AG04449 (cell line): ENCODE data around the gene ZNRD2.

Experiments
- CTCF ChIA-PET: fragments of 350-600 bp; formaldehyde crosslinking; extraction: SDS; loops from one replicate; lab custom pipeline; 2021; ENCODE audit warnings: antibody characterized with exemption; lab: Yijun Ruan, JAX
- POLR2A ChIA-PET: fragments of 400-600, 350-600 bp; formaldehyde crosslinking; extraction: SDS; loops from one replicate; lab custom pipeline; 2020; ENCODE audit warnings: antibody characterized with exemption, inconsistent platforms; lab: Yijun Ruan, JAX
- DNase-seq: peaks from one replicate; pipeline ENCODE4 v3.0.0-alpha.2; 2010; ENCODE audit warnings: low read depth, low spot score
- H3K4me3 ChIP-seq: 2 replicates; pipeline ENCODE4 v1.5.1; 2011; ENCODE audit warnings: low read depth, mild to moderate bottlenecking, control low read depth, low read length
- TF ChIP-seq, protein P1 (sequence below): IDR thresholded peaks from one replicate; pipeline ENCODE4 v1.5.1; 2011; ENCODE audit warnings: mild to moderate bottlenecking, moderate library complexity, low read length, control low read depth, inconsistent platforms; ENCODE audit not compliant: insufficient read depth; ENCODE audit errors: missing control alignments

The ZNRD2 gene

DNA sequence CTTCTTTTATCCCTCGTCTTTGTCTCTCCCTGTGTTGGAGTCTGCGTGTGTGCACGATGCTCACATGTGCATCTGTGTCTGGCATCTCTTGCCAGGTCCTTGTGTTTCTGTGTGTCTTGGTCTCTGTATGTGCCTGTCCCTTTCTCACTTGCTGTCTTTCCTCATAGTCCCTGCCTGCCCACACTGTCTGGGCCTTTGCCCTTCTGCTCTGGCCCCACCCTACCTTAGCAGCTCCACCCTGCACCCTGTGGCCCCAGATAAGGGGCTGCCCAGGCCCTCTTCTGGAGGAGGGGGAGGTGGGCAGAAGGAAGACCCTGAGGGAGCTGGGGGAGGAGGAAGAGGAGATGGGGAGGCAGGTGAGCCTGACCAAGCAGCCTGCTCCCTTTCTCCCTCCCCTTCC lies 8.4 kb downstream of the ZNRD2 start:
- ChIA-PET POLR2A (interaction anchor here (0.5 to 0.8 kb wide), 2 partner anchors 17 to 60 kb away, joined by 3 to 4 read pairs; partner anchors contain the start of gene KCNK7), CTCF (interaction anchor here (0.7 to 5.3 kb wide), 3 partner anchors 9 to 37 kb away, joined by 5 to 60 read pairs (median 34); partner anchors contain the start of gene KCNK7)
- DNase-seq = no peak
- no peak overlapping the region for H3K4me3 ChIP-seq
- TF ChIP-seq, protein P1, sequence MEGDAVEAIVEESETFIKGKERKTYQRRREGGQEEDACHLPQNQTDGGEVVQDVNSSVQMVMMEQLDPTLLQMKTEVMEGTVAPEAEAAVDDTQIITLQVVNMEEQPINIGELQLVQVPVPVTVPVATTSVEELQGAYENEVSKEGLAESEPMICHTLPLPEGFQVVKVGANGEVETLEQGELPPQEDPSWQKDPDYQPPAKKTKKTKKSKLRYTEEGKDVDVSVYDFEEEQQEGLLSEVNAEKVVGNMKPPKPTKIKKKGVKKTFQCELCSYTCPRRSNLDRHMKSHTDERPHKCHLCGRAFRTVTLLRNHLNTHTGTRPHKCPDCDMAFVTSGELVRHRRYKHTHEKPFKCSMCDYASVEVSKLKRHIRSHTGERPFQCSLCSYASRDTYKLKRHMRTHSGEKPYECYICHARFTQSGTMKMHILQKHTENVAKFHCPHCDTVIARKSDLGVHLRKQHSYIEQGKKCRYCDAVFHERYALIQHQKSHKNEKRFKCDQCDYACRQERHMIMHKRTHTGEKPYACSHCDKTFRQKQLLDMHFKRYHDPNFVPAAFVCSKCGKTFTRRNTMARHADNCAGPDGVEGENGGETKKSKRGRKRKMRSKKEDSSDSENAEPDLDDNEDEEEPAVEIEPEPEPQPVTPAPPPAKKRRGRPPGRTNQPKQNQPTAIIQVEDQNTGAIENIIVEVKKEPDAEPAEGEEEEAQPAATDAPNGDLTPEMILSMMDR = no peak

DNA sequence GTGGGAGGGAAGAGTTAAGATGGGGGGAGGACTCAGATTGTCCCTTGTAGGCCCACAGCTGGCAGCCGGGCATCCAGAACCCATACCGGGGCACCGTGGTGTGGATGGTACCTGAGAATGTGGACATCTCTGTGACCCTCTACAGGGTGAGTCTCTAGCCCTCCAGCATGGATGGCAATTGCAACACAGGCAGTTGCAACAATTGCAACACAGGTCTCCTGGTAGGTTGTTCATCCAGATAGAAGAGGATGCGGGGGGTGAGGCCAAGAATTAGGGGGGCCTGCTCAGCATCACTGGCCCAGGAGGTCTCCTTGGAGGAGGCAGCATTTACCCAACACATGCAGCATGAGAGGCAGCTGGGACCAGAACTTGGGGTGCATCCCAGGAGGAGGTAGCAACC lies 9.0 kb downstream of the ZNRD2 start:
- TF ChIP-seq, protein P1 = no peak
- ChIA-PET POLR2A (no interaction called here), CTCF (interaction anchor here (0.7 to 5.3 kb wide), 3 partner anchors 8 to 38 kb away, joined by 5 to 60 read pairs (median 34); partner anchors contain the start of gene KCNK7)
- H3K4me3 ChIP-seq = no peak overlapping the region
- DNase-seq = no peak

DNA sequence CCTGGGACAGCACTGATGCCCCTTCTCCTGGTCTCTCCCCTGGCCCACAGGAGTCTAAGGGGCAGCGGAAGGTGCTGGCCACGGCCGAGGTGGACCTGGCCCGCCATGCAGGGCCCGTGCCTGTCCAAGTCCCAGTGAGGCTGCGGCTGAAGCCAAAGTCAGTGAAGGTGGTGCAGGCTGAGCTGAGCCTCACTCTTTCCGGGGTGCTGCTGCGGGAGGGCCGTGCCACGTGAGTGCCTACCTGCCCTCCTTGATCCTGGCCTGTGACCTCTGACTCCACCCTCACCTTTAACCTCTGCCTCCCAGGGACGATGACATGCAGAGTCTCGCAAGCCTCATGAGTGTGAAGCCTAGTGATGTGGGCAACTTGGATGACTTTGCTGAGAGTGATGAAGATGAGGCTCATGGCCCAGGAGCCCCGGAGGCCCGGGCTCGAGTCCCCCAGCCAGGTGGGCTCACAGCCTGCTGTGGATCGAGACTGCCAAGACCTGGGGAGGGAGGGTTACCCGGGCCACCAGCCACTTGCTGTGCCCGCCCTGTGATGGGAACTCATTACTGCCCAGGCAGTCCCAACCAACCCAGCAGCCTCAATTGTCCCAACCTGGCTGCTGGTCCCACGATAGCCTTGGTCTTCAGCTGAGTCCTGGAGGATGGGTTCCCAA lies 9.9 kb downstream of the ZNRD2 start:
- POLR2A ChIA-PET = no interaction called here
- TF ChIP-seq, protein P1 = no peak
- CTCF ChIA-PET = interaction anchor here (1.3 to 6.8 kb wide), 2 partner anchors 10 to 14 kb away, joined by 3 to 60 read pairs; no protein-coding TSS in a partner anchor
- no peak for DNase-seq
- no peak overlapping the region for H3K4me3 ChIP-seq

DNA sequence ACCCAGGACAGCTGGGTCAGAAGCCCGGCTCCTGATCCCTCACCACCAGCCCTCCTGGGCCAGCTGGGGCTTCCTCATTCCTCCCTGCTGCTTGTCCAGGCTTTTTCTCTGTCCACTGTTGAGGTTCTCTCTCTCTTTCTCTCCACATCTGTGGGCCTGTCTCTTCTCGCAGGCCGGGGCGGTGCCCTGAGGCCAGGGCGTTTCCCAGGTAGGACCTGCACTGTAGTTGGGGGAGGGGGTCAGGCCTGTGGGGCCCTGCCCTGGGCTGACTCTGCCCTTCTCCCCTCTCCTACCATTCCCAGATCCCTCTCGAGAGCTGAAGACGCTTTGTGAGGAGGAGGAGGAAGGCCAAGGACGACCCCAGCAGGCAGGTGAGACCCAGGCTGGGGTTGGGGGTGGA lies 10.5 kb downstream of the ZNRD2 start:
- POLR2A ChIA-PET = no interaction called here
- DNase-seq = no peak
- TF ChIP-seq, protein P1 = no peak
- H3K4me3 ChIP-seq = no peak overlapping the region
- CTCF ChIA-PET = interaction anchor here (1.3 to 6.8 kb wide), 3 partner anchors 9 to 13 kb away, joined by 3 to 60 read pairs (median 4); no protein-coding TSS in a partner anchor

DNA sequence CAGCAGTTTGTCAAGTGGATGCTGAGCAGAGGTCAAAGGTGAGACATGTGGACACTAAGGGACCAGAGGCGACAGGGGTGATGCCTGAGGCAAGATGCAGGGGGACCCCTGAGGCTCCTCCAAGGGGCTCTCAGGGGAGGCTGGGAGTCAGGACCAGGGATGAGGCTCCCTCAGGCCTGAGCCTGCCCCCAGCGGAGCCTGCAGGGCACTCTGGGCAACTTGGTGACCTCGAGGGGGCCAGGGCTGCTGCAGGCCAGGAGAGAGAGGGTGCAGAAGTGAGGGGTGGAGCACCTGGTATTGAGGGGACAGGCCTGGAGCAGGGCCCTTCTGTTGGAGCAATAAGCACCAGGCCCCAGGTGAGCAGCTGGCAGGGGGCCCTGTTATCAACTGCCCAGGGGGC lies 11.7 kb downstream of the ZNRD2 start:
- TF ChIP-seq, protein P1 = no peak
- no peak overlapping the region for H3K4me3 ChIP-seq
- CTCF ChIA-PET = interaction anchor here (0.9 to 6.8 kb wide), 3 partner anchors 8 to 12 kb away, joined by 3 to 60 read pairs (median 4); no protein-coding TSS in a partner anchor
- no peak for DNase-seq
- POLR2A ChIA-PET = no interaction called here

DNA sequence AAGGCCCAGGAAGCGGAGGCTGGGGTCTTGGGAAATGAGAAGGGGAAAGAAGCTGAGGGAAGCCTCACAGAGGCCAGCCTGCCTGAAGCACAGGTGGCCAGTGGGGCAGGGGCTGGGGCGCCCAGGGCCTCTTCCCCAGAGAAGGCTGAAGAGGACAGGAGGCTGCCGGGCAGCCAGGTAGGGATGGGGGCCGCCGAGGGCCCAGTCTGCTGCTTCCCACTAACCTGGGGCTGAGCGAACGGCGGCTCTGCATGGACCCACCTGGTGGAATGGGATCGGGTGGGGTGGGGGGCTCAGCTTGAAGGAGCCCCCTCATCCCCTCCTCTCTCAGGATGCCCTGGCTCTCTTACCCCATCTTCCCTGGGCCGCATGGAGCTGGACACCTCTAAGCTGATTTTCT lies 13.3 kb downstream of the ZNRD2 start:
- TF ChIP-seq, protein P1 = no peak
- ChIA-PET CTCF (interaction anchor here (6.1 to 6.8 kb wide), 2 partner anchors 10 to 12 kb away, joined by 35 to 60 read pairs; partner anchors contain the start of genes FAM89B and ZNRD2), POLR2A (interaction anchor here (1.1 kb wide), 1 partner anchor 24 kb away, joined by 4 read pairs; no protein-coding TSS in a partner anchor)
- H3K4me3 ChIP-seq = no peak overlapping the region
- DNase-seq = no peak
